GM18867 (cell line): Measurements from ENCODE around the gene ANKRD49.

Source experiments
- ATAC-seq: cut with Tn5 transposase; IDR thresholded peaks from one replicate; pipeline ENCODE4 v1.9.1; 2021; ENCODE audit warnings: mild to moderate bottlenecking, moderate library complexity; ENCODE audit not compliant: unreplicated experiment

ANKRD49 gene

DNA sequence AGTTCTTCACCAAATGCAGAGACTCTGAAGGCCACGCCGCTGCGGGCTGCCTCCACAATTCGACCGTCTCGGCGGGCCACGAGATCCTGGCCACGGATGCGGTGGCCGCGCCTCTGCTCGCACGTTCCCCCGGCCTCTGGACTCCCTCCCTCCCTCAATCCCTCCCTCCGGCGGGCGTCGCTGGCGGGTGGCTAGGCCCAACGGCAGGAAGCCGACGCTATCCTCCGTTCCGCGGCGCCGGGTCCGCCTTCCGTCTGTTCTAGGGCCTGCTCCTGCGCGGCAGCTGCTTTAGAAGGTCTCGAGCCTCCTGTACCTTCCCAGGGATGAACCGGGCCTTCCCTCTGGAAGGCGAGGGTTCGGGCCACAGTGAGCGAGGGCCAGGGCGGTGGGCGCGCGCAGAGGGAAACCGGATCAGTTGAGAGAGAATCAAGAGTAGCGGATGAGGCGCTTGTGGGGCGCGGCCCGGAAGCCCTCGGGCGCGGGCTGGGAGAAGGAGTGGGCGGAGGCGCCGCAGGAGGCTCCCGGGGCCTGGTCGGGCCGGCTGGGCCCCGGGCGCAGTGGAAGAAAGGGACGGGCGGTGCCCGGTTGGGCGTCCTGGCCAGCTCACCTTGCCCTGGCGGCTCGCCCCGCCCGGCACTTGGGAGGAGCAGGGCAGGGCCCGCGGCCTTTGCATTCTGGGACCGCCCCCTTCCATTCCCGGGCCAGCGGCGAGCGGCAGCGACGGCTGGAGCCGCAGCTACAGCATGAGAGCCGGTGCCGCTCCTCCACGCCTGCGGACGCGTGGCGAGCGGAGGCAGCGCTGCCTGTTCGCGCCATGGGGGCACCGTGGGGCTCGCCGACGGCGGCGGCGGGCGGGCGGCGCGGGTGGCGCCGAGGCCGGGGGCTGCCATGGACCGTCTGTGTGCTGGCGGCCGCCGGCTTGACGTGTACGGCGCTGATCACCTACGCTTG lies 50.2 kb downstream of the ANKRD49 start, which contains the start of gene FUT4:
TSS of gene FUT4 (plus strand) at position 227 of the 951 bp plus-strand sequence. CDS start at position 440, 213 bp downstream.
- ATAC-seq: peak; percentile 88

- no peak for ATAC-seq
Measured at GRCh38 chr11:94544646-94545263, 51.0 kb downstream of the ANKRD49 start.

GRCh38 chr11:94545264-94546161 lies 51.7 kb downstream of the ANKRD49 start:
- ATAC-seq: no peak

DNA sequence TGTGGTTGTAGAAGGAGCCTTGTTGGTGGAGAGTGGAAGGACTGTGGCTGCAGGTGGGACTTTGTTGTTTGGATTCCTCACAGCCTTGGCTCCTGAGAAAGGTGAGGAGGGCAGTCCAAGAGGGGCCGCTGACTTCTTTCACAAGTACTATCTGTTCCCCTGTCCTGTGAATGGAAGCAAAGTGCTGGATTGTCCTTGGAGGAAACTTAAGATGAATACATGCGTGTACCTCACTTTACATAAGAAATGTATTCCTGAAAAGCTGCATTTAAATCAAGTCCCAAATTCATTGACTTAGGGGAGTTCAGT lies 52.3 kb downstream of the ANKRD49 start:
- no peak for ATAC-seq

DNA sequence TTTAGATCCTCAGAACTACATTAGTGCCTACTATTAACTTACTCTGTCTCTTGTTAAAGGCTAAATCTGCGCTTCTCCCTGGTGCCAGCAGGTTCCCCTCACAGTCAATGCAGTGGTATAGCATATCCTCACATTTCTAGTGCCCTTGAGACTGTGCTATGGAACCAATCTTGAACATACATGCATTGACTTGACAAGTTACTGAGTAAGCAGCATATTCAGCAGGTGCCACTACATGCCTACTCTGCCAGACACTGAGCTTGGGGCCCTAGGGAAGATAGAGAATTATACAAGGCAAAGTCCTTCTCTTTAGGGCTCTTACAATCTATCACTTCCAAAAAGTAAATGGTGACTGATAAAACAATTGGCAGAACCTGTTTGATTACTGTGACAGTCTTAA lies 53.1 kb downstream of the ANKRD49 start:
- no peak for ATAC-seq

DNA sequence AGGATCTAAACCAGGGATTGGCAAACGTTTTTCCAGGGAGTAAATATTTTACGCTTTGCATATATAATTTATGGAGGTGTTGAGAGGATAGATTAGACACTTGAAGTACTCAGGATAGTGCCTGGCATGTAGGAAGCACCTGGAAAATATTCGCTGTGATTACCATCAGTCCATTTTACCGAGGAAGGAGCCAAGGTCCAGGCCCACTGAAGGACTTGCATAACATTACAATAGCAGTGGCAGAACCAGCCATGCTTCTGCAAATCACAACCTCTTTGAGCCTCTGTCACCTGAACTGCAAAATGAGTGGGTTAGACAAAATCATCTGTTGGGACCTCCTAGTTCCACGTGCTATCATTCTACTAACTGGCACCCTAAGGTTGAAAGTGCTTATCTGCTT lies 55.4 kb downstream of the ANKRD49 start:
- ATAC-seq: no peak
